ENCODE measurements around the gene FIBCD1.

Gene FIBCD1

GRCh38 chr9:130897105-130897751 lies 41.8 kb downstream of the FIBCD1 start:
- no peak for DNase-seq (ENCODE audit: low read depth in 1 of 2, low spot score in 1 of 2)

- no peak for DNase-seq (ENCODE audit: low read depth in 1 of 2, low spot score in 1 of 2)
These were observed 42.6 kb downstream of the FIBCD1 start, which contains the start of gene QRFP for GRCh38 chr9:130896233-130897014. TSS of gene QRFP (minus strand) at chr9:130896812. CDS start at chr9:130893838, 2,974 bp downstream.

GRCh38 chr9:130895481-130896232 lies 43.4 kb downstream of the FIBCD1 start:
- DNase-seq (ENCODE audit: low read depth in 1 of 2, low spot score in 1 of 2), result no peak

GRCh38 chr9:130895038-130895437 lies 44.0 kb downstream of the FIBCD1 start:
- DNase-seq (ENCODE audit: low read depth in 1 of 2, low spot score in 1 of 2), result no peak

- no peak for DNase-seq (ENCODE audit: low read depth in 1 of 2, low spot score in 1 of 2)
These were observed 44.5 kb downstream of the FIBCD1 start for GRCh38 chr9:130894546-130894945.

- no peak for DNase-seq (ENCODE audit: low read depth in 1 of 2, low spot score in 1 of 2)
These were observed 45.5 kb downstream of the FIBCD1 start for GRCh38 chr9:130893341-130894101.

- DNase-seq (ENCODE audit: low read depth in 1 of 2, low spot score in 1 of 2), result no peak
These were observed 46.4 kb downstream of the FIBCD1 start for GRCh38 chr9:130892477-130893304.

GRCh38 chr9:130891688-130892476 lies 47.2 kb downstream of the FIBCD1 start:
- DNase-seq (ENCODE audit: low read depth in 1 of 2, low spot score in 1 of 2), result no peak

GRCh38 chr9:130890870-130891687 lies 48.0 kb downstream of the FIBCD1 start:
- DNase-seq (ENCODE audit: low read depth in 1 of 2, low spot score in 1 of 2), result no peak

- no peak for DNase-seq (ENCODE audit: low read depth in 1 of 2, low spot score in 1 of 2)
These were observed 48.9 kb downstream of the FIBCD1 start for GRCh38 chr9:130890124-130890523.

- DNase-seq (ENCODE audit: low read depth in 1 of 2, low spot score in 1 of 2), result no peak
These were observed 50.7 kb downstream of the FIBCD1 start for GRCh38 chr9:130888146-130888885.

- no peak for DNase-seq (ENCODE audit: low read depth in 1 of 2, low spot score in 1 of 2)
These were observed 51.4 kb downstream of the FIBCD1 start for GRCh38 chr9:130887494-130888144.

GRCh38 chr9:130886981-130887380 lies 52.1 kb downstream of the FIBCD1 start:
- DNase-seq (ENCODE audit: low read depth in 1 of 2, low spot score in 1 of 2), result no peak

- no peak for DNase-seq (ENCODE audit: low read depth in 1 of 2, low spot score in 1 of 2)
These were observed 53.3 kb downstream of the FIBCD1 start for GRCh38 chr9:130885484-130886375.

- DNase-seq (ENCODE audit: low read depth in 1 of 2, low spot score in 1 of 2), result no peak
These were observed 54.2 kb downstream of the FIBCD1 start for GRCh38 chr9:130884542-130885483.
